GM19099 (cell line): Measurements from ENCODE around the gene CTSD.

Source experiments
- POLR2A ChIP-seq: IDR thresholded peaks from 3 replicates; pipeline ENCODE4 v1.6.1; 2011; ENCODE audit warnings: low read depth; ENCODE audit not compliant: insufficient read length; ENCODE audit errors: extremely low read depth

The CTSD gene

GRCh38 chr11:1707751-1708150 lies 56.0 kb downstream of the CTSD start:
- TF ChIP-seq POLR2A: no peak

GRCh38 chr11:1706634-1707400 lies 56.9 kb downstream of the CTSD start:
- TF ChIP-seq POLR2A: no peak

- no peak for TF ChIP-seq POLR2A
These were observed 58.3 kb downstream of the CTSD start for GRCh38 chr11:1705126-1706052.

GRCh38 chr11:1703146-1703545 lies 60.6 kb downstream of the CTSD start:
- TF ChIP-seq POLR2A: no peak
